NOMO-1 treated with dmso at 0.1 percent for 144 hours (cell line): Measurements from ENCODE around the gene ZNF175.

Experiments
- DNase-seq: peaks from one replicate; lab custom pipeline; 2025; ENCODE audit not compliant: unreplicated experiment; lab: John Stamatoyannopoulos, UW

Gene ZNF175

GRCh38 chr19:51549533-51550324 is 21.4 kb upstream of the ZNF175 start:
- DNase-seq, result no peak

GRCh38 chr19:51550848-51551672 is 20.0 kb upstream of the ZNF175 start:
- no peak for DNase-seq

GRCh38 chr19:51551673-51552432 is 19.2 kb upstream of the ZNF175 start:
- DNase-seq, result peak; percentile 49

- DNase-seq, result no peak
Measured at GRCh38 chr19:51552608-51552995, 18.5 kb upstream of the ZNF175 start.

- DNase-seq, result peak; percentile 13
Measured at GRCh38 chr19:51552996-51553725, 17.9 kb upstream of the ZNF175 start.

- DNase-seq, result no peak
Measured at GRCh38 chr19:51559240-51559639, 11.8 kb upstream of the ZNF175 start.

GRCh38 chr19:51560339-51560738 is 10.7 kb upstream of the ZNF175 start:
- DNase-seq, result no peak

GRCh38 chr19:51564791-51565190 is 6.3 kb upstream of the ZNF175 start:
- peak; percentile 86 for DNase-seq

GRCh38 chr19:51565583-51565982 is 5.5 kb upstream of the ZNF175 start:
- DNase-seq, result peak; percentile 72

- DNase-seq, result no peak
Measured at GRCh38 chr19:51566489-51567100, 4.5 kb upstream of the ZNF175 start.

- no peak for DNase-seq
Measured at GRCh38 chr19:51567583-51567982, 3.5 kb upstream of the ZNF175 start.

- DNase-seq, result no peak
Measured at GRCh38 chr19:51568456-51568855, 2.6 kb upstream of the ZNF175 start.

- no peak for DNase-seq
Measured at GRCh38 chr19:51571599-51571998, 516 bp downstream of the ZNF175 start.

- no peak for DNase-seq
Measured at GRCh38 chr19:51572410-51572809, 1.3 kb downstream of the ZNF175 start.

- DNase-seq, result no peak
Measured at GRCh38 chr19:51572908-51573307, 1.8 kb downstream of the ZNF175 start.

- DNase-seq, result no peak
Measured at GRCh38 chr19:51573331-51573730, 2.2 kb downstream of the ZNF175 start.

- no peak for DNase-seq
Measured at GRCh38 chr19:51576850-51577249, 5.8 kb downstream of the ZNF175 start.

- DNase-seq, result peak; percentile 50
Measured at GRCh38 chr19:51586103-51586728, 15.1 kb downstream of the ZNF175 start.

GRCh38 chr19:51586799-51587198 is 15.7 kb downstream of the ZNF175 start:
- DNase-seq, result no peak
